HG03175 (cell line): ENCODE measurements around the gene KLF6.

ENCODE experiments used
- ATAC-seq: cut with Tn5 transposase; IDR thresholded peaks from one replicate; pipeline ENCODE4 v1.9.1; 2021; ENCODE audit warnings: mild to moderate bottlenecking, moderate library complexity; ENCODE audit not compliant: unreplicated experiment

KLF6 gene

DNA sequence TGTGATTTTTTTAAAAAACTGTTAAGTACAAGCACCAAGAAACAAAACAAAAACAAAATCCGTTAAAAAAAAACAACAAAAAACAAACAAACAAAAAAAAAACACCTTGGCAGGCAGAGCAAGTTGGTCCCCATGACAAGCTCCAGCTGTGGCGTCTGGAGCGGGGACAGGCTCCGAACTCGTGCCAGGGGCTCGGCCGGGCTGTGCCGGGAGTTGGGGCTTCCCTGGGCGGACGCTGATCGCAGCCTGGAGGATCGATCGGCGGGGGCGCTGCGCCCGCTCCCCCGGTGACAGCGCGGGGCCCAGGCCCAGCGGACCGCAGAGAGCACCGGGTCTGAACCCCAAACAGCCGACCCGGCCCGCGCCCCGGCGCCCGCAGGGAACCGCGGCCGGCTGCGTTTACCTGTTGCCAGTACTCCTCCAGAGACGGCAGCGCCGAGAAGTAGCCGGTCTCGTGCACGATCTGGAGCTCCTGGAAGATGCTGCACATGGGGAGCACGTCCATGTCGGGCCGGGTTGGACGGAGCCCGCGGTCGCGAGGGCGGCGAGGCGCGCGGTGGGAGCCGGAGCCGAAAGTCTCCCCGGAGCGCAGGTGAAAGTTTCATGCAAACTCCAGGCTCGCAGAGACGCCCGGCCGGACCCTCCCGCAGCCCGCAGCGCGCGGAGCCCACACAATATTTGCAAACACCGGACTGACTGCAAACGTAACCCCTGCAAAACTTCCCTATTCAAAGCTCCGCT lies at the start of gene KLF6:
TSS of gene KLF6 (minus strand) at position 700 of the 741 bp plus-strand sequence. CDS start at position 505, 195 bp downstream.
- ATAC-seq: no peak

GRCh38 chr10:3834404-3834803 lies 49.4 kb upstream of the KLF6 start:
- no peak for ATAC-seq

DNA sequence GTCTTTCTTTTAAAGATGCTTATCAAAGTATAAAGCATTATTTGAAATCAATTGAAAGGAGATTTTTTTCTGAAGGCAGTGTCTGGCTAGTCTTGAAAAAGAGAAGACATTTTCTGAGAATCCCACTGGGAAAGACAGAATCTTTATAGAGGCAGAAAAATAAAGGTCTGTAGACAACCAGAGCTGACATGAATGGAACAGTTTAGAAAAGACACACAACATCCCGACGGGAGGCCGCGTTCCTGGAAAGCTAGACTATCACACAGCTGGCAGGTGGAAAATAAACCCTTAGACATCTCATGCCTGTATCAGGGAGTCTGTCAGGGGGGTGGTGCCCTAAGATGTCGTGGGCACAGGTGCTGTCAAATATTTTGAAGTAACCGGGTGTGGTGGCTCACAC lies 48.0 kb upstream of the KLF6 start:
- ATAC-seq: no peak

GRCh38 chr10:3832022-3832786 lies 47.2 kb upstream of the KLF6 start:
- ATAC-seq: peak; percentile 34

DNA sequence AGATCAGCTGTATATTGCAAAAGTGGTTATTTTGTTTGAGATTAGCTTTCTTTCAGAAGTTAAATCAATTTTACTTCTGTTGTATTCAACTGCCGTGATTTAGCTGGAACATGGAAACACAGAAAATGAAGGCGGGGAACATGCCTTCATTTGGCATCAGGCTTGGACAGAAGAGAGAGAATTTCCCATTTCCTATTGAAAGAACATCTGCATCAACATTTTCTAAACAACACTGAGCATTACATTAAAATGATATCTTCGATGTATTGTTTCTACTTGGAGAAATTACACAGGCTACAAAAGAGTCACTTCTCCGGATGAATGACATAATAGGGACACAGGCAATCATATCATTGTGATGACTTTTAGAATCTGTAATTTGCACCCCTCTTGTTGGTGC lies 46.6 kb upstream of the KLF6 start:
- no peak for ATAC-seq

DNA sequence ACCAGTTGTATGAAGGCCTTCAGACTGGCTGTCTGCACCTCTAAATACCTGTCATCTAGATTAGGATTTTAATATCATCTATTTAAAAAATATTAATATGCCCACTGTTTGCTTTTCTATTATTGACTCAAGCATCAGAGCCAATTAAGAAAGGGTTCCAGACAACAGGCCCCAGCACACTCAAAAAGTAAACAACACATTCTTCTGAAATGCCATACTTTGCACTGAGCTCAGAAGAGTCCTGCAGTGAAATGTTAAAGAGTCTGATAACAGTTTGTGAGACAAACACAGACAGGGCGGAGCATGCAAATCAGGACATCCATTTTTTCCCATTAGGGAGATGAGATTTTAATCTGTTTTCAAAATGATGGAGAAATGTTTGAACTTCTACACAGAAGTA lies 45.9 kb upstream of the KLF6 start:
- ATAC-seq: no peak

DNA sequence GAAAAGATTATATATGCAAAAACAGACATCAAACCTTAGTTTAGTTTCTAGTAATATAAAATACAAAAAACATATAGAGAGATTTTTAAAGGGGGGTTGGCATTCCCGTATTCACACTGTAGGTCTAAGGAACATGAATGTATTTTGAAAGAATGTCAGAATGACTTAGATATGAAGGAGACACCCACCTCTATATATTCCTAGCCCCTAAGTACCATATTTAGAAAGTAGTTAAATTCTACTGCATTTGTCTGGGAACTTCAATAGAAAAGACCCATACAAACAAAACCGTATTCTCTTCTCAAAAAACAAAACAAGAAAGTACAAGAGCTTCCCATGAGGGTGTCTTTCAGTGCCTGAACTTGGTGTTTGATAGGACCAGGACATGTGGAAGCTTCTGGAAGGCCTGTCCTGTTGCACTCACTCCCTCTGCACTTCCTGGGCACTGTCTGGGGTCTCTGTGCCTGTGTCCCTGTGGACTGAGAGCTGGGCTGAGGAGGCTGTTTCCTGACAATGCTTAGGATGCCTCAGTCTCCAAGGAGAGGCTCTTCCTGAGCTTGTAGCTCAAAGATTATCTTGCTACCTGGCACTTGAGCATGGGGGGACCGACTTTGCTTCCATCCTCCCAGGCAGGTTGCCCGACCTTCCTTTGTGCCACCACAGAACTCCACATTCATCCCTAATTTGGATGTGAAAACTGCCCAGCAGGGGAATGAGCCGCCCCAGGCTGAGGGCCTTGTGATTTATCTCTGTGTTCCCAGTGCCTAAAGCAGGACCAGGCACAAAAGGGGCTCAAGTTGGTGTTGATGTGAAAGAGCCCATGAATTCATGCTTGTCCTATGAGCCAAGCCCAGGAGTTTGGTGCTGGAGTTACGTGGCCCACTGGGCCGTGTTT lies 44.4 kb upstream of the KLF6 start:
- ATAC-seq: no peak

- peak; percentile 40 for ATAC-seq
These were observed 43.6 kb upstream of the KLF6 start for GRCh38 chr10:3828404-3829155.

- ATAC-seq: no peak
These were observed 42.9 kb upstream of the KLF6 start for GRCh38 chr10:3827768-3828403.

GRCh38 chr10:3827266-3827665 lies 42.3 kb upstream of the KLF6 start:
- no peak for ATAC-seq

GRCh38 chr10:3825862-3826351 lies 40.9 kb upstream of the KLF6 start:
- ATAC-seq: no peak

- ATAC-seq: no peak
These were observed 40.2 kb upstream of the KLF6 start for GRCh38 chr10:3825244-3825643.

GRCh38 chr10:3822541-3823330 lies 37.7 kb upstream of the KLF6 start:
- ATAC-seq: no peak

DNA sequence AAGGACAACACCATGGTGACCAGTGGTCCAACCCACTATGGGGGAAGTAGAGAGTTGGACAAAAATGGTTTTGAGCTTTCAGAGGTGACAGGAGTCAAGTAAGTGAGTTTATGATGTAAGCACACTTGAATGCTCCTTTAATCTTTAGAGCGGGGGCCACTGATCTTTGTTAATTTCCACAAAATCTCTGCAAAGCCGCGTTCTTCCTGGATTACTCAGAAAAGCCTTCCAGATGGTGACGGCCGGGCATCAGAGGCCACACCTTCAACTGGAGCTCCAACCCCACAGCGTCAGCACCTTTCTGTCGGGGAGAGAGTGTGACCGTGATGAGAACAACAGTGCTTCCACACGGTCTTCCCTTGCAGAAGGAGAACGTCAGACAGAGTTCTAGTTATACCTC lies 35.2 kb upstream of the KLF6 start:
- ATAC-seq: no peak

GRCh38 chr10:3816995-3817394 lies 32.0 kb upstream of the KLF6 start:
- ATAC-seq: no peak

- no peak for ATAC-seq
These were observed 29.8 kb upstream of the KLF6 start for GRCh38 chr10:3814838-3815220.

DNA sequence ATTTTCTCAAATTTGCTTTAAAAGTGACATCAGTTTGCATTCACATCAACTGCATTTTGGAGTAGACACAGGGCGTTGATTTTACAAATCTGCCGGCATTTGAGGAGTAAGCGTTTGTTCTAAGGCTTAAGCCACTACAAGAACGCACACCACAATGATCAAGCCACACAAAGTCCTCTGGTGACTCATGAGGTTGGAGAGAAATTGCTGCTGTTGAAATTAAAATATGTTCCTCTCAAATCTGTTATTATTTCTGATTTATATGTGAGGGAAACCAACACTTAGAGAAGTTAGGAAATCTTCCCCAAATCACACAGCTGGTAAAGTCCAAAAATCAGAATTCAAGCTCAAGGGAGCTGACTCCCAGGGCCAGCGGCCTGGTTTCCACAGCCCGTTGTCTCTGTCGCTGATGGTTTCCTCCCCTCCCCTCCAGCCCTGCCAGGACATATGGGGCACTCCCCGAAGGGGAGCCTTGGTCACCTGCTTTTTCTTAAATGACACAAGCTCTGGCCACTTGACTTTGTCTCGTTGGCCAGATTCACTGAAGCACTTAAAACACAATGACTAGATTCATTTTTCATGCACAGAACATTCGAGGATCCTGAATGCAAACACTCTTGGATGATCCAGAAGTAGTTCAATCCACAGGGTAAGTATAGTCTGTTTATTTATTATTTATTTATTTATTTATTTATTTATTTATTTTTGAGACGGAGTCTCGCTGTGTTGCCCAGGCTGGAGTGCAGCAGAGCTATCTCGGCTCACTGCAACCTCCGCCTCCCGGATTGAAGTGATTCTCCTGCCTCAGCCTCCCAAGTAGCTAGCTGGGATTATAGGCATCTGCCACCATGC lies 29.2 kb upstream of the KLF6 start:
- ATAC-seq: no peak

DNA sequence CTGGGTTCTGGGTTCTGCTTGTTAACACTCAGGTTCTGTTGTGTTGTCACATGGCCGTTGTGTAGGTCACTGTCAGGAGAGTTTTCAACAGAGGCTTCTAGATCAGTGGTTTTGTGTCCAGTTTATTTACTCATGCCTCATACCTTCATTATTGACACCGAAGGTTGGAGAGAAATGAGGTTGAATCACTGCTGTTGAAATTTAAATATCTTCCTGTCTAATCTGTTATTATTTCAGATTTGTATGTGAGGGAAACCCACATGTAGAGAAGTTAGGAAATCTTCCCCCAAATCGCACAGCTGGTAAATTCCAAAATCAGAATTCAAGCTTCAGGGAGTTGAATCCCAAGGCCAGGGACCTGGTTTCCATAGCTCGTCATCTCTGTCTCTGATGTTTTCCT lies 28.3 kb upstream of the KLF6 start:
- ATAC-seq: no peak
